Vagina (tissue), 2 donors: ENCODE data around the gene CDH6.

Experiments
- POLR2A ChIP-seq, 2 donors: fragments of 450-650 bp; IDR thresholded peaks; one replicate each; pipeline ENCODE4 v1.6.1; 2017; ENCODE audit warnings: antibody characterized with exemption in 2 of 2, mild to moderate bottlenecking in 2 of 2, moderate library complexity in 2 of 2
- TF ChIP-seq, protein P1 (sequence below), 3 experiments: fragments of 450-650 bp in 2 of 3; fragments of 200-600 bp in 1 of 3; sonication (generic) in 1 of 3; IDR thresholded peaks; one replicate each; pipeline ENCODE4 v1.5.1; 2017 to 2019; ENCODE audit warnings: antibody characterized with exemption in 3 of 3, mild to moderate bottlenecking in 2 of 3, moderate library complexity in 2 of 3

GRCh38 chr5:31218978-31219377, 25.5 kb downstream of the CDH6 start:
- TF ChIP-seq, protein P1, sequence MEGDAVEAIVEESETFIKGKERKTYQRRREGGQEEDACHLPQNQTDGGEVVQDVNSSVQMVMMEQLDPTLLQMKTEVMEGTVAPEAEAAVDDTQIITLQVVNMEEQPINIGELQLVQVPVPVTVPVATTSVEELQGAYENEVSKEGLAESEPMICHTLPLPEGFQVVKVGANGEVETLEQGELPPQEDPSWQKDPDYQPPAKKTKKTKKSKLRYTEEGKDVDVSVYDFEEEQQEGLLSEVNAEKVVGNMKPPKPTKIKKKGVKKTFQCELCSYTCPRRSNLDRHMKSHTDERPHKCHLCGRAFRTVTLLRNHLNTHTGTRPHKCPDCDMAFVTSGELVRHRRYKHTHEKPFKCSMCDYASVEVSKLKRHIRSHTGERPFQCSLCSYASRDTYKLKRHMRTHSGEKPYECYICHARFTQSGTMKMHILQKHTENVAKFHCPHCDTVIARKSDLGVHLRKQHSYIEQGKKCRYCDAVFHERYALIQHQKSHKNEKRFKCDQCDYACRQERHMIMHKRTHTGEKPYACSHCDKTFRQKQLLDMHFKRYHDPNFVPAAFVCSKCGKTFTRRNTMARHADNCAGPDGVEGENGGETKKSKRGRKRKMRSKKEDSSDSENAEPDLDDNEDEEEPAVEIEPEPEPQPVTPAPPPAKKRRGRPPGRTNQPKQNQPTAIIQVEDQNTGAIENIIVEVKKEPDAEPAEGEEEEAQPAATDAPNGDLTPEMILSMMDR (IDR thresholded peaks at IDR 0.05): no peak
- no peak for TF ChIP-seq POLR2A (IDR thresholded peaks at IDR 0.05)
